Left lung (tissue), 10 donors: Measurements from ENCODE around the gene KCNJ12. TPM values are rescaled to one million over a fixed set of nuclear protein-coding genes. Genes with fewer than 3 reads are reported as not detected.
"Not testable (repeated sequence)": the region's sequence is repeated elsewhere in the genome, so short reads cannot be mapped to it uniquely, and the experiment has no call there.

ENCODE experiments used
- ATAC-seq: fragments of 200-7000 bp; cut with Tn5 transposase; one replicate; pipeline ENCODE4 v1.9.1; 2020; ENCODE audit warnings: moderate library complexity
- DNase-seq, 4 donors: peaks; one replicate each; pipeline ENCODE4 v3.0.0-alpha.2; 2013 to 2020
- H3K27ac ChIP-seq, 2 donors: fragments of 200-600 bp; sonication (generic) in 1 of 2; one replicate each; pipeline versions ENCODE4 v1.5.0 to v1.8.0; 2020 to 2021
- H3K27me3 ChIP-seq, 2 donors: fragments of 200-600 bp; sonication (generic) in 1 of 2; one replicate each; pipeline versions ENCODE4 v1.5.0 to v1.8.0; 2020 to 2021
- H3K36me3 ChIP-seq, 2 donors: fragments of 200-600 bp; sonication (generic) in 1 of 2; one replicate each; pipeline versions ENCODE4 v1.5.0 to v1.8.0; 2020 to 2021
- H3K4me1 ChIP-seq, 2 donors: fragments of 200-600 bp; one replicate each; pipeline ENCODE4 v1.8.0; 2021
- H3K4me3 ChIP-seq, 2 donors: fragments of 200-600 bp; sonication (generic) in 1 of 2; one replicate each; pipeline versions ENCODE4 v1.5.0 to v1.8.0; 2020 to 2021; ENCODE audit warnings: mild to moderate bottlenecking in 1 of 2
- H3K9me3 ChIP-seq, 2 donors: fragments of 200-600 bp; sonication (generic) in 1 of 2; one replicate each; pipeline versions ENCODE4 v1.5.0 to v1.8.0; 2020 to 2021
- CTCF ChIP-seq, 2 donors: fragments of 200-600 bp; sonication (generic) in 1 of 2; IDR thresholded peaks; one replicate each; pipeline versions ENCODE4 v1.5.0 to v1.8.0; 2021; ENCODE audit warnings: antibody characterized with exemption in 2 of 2
- intact Hi-C, 2 donors: fragments of 100-400 bp; cut with DNase I; formaldehyde crosslinking; loops; one replicate each; pipeline versions ENCODE4 v1.11.2 to v1.14.2; 2022
- polyA plus RNA-seq, 6 donors: library from polyadenylated mRNA; unstranded; fragments of 120-200 nt; gene quantifications; one replicate each; pipeline ENCODE4 v1.2.1, GENCODE V29; 2013; ENCODE audit not compliant: insufficient read length in 6 of 6
- total RNA-seq, 2 donors: library from RNA; stranded (reverse); fragmentation: NEBNext Ultra II Directional; extraction: Animal tissue kit (Norgen Biotek cat#: 25700); gene quantifications; one replicate each; pipeline ENCODE4 v1.2.1, GENCODE V29; 2021
- donor health status: DM: no; HTN: yes; CAD: no.
- donor health status: DM: no; HTN: no; CAD: no.

KCNJ12 gene
- total and polyA plus RNA-seq, 8 donors, result 3.0 to 5.7 (median 3.7) TPM

- H3K9me3 ChIP-seq, result no peaks in the 10 kb centered on the region
- intact Hi-C loops, result no loop called here
- no peaks in the 10 kb centered on the region for H3K36me3 ChIP-seq
- no peaks in the 10 kb centered on the region for H3K4me1 ChIP-seq
- DNase-seq, result no peak
- H3K27ac ChIP-seq, result no peak overlapping the region
- ATAC-seq, result no peak
- H3K4me3 ChIP-seq, result no peak overlapping the region
- TF ChIP-seq CTCF (IDR thresholded peaks at IDR 0.05), result no peak
- H3K27me3 ChIP-seq, result no peaks in the 10 kb centered on the region
Observed at GRCh38 chr17:21339011-21339410, 37.1 kb upstream of the KCNJ12 start.

GRCh38 chr17:21339571-21339970 is 36.6 kb upstream of the KCNJ12 start:
- intact Hi-C loops, H3K4me1 ChIP-seq, ATAC-seq: not testable (repeated sequence)

GRCh38 chr17:21340407-21340806 is 35.8 kb upstream of the KCNJ12 start:
- H3K36me3 ChIP-seq, intact Hi-C loops, DNase-seq: not testable (repeated sequence)

More at GRCh38 chr17:21339571-21339970, 36.6 kb upstream of the KCNJ12 start:
- not testable (repeated sequence) for DNase-seq, H3K9me3 ChIP-seq, H3K27me3 ChIP-seq, H3K36me3 ChIP-seq, H3K4me3 ChIP-seq, H3K27ac ChIP-seq

GRCh38 chr17:21341279-21341678 is 34.9 kb upstream of the KCNJ12 start:
- DNase-seq, H3K4me1 ChIP-seq, H3K27ac ChIP-seq, H3K36me3 ChIP-seq, intact Hi-C loops, ATAC-seq, H3K27me3 ChIP-seq, H3K4me3 ChIP-seq, H3K9me3 ChIP-seq: not testable (repeated sequence)

More at GRCh38 chr17:21340407-21340806, 35.8 kb upstream of the KCNJ12 start:
- ATAC-seq, H3K9me3 ChIP-seq, H3K27ac ChIP-seq, H3K4me1 ChIP-seq, H3K4me3 ChIP-seq, H3K27me3 ChIP-seq: not testable (repeated sequence)

GRCh38 chr17:21341925-21342540 is 34.1 kb upstream of the KCNJ12 start:
- ATAC-seq, intact Hi-C loops, H3K4me3 ChIP-seq, H3K27me3 ChIP-seq, H3K9me3 ChIP-seq, H3K4me1 ChIP-seq, H3K27ac ChIP-seq, H3K36me3 ChIP-seq: not testable (repeated sequence)
- peak in 1 of 4 donors; percentile 47 for DNase-seq

GRCh38 chr17:21343061-21343949 is 32.9 kb upstream of the KCNJ12 start:
- DNase-seq, result peak in 1 of 4 donors; percentile 55
- H3K4me1 ChIP-seq, intact Hi-C loops, H3K9me3 ChIP-seq, H3K27me3 ChIP-seq, ATAC-seq, H3K4me3 ChIP-seq, H3K27ac ChIP-seq, H3K36me3 ChIP-seq: not testable (repeated sequence)

- DNase-seq, ATAC-seq, H3K27me3 ChIP-seq, H3K9me3 ChIP-seq, H3K36me3 ChIP-seq, intact Hi-C loops, H3K4me1 ChIP-seq, H3K4me3 ChIP-seq, H3K27ac ChIP-seq: not testable (repeated sequence)
Observed at GRCh38 chr17:21344801-21345200, 31.4 kb upstream of the KCNJ12 start.

- TF ChIP-seq CTCF (IDR thresholded peaks at IDR 0.05), result no peak
- Histone ChIP-seq H3K27me3 (no peaks in the 10 kb centered on the region), H3K4me3 (no peak overlapping the region), H3K4me1 (no peaks in the 10 kb centered on the region), H3K36me3 (no peaks in the 10 kb centered on the region), H3K27ac (no peak overlapping the region), H3K9me3 (no peaks in the 10 kb centered on the region)
- ATAC-seq, result no peak
- DNase-seq, result peak in 1 of 4 donors; percentile 73
- intact Hi-C loops, result no loop called here
Observed at GRCh38 chr17:21345236-21345635, 30.9 kb upstream of the KCNJ12 start.

GRCh38 chr17:21346107-21346506 is 30.1 kb upstream of the KCNJ12 start:
- ATAC-seq, intact Hi-C loops: not testable (repeated sequence)

GRCh38 chr17:21346651-21347250 is 29.4 kb upstream of the KCNJ12 start:
- H3K4me1 ChIP-seq, H3K27ac ChIP-seq, H3K36me3 ChIP-seq, H3K9me3 ChIP-seq, intact Hi-C loops, H3K4me3 ChIP-seq, H3K27me3 ChIP-seq: not testable (repeated sequence)
- ATAC-seq, result peak; percentile 43
- peak in 1 of 4 donors; percentile 31 for DNase-seq

More at GRCh38 chr17:21346107-21346506, 30.1 kb upstream of the KCNJ12 start:
- H3K36me3 ChIP-seq, H3K27me3 ChIP-seq, H3K9me3 ChIP-seq, H3K4me3 ChIP-seq, H3K4me1 ChIP-seq, DNase-seq, H3K27ac ChIP-seq: not testable (repeated sequence)

- H3K27ac ChIP-seq, DNase-seq, H3K4me1 ChIP-seq, ATAC-seq, H3K27me3 ChIP-seq, H3K36me3 ChIP-seq, intact Hi-C loops, H3K9me3 ChIP-seq, H3K4me3 ChIP-seq: not testable (repeated sequence)
Observed at GRCh38 chr17:21347660-21348059, 28.5 kb upstream of the KCNJ12 start.
